GM10266 (cell line): ENCODE measurements around the gene SECISBP2L.
A peak's percentile ranks its signal among the peaks of the same experiment; 100 is the strongest.

Experiments
- DNase-seq: peaks from one replicate; pipeline ENCODE4 v3.0.0; 2012; ENCODE audit errors: extremely low spot score
- TF ChIP-seq, protein P1 (sequence below): IDR thresholded peaks from 2 replicates; pipeline ENCODE4 v1.5.1; 2012; ENCODE audit warnings: mild to moderate bottlenecking, low read depth; ENCODE audit not compliant: control insufficient read depth, insufficient read depth; ENCODE audit errors: missing control alignments

The SECISBP2L gene

GRCh38 chr15:49031804-49032203 is 14.4 kb downstream of the SECISBP2L start:
- TF ChIP-seq, protein P1, sequence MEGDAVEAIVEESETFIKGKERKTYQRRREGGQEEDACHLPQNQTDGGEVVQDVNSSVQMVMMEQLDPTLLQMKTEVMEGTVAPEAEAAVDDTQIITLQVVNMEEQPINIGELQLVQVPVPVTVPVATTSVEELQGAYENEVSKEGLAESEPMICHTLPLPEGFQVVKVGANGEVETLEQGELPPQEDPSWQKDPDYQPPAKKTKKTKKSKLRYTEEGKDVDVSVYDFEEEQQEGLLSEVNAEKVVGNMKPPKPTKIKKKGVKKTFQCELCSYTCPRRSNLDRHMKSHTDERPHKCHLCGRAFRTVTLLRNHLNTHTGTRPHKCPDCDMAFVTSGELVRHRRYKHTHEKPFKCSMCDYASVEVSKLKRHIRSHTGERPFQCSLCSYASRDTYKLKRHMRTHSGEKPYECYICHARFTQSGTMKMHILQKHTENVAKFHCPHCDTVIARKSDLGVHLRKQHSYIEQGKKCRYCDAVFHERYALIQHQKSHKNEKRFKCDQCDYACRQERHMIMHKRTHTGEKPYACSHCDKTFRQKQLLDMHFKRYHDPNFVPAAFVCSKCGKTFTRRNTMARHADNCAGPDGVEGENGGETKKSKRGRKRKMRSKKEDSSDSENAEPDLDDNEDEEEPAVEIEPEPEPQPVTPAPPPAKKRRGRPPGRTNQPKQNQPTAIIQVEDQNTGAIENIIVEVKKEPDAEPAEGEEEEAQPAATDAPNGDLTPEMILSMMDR: no peak
- DNase-seq: no peak

DNA sequence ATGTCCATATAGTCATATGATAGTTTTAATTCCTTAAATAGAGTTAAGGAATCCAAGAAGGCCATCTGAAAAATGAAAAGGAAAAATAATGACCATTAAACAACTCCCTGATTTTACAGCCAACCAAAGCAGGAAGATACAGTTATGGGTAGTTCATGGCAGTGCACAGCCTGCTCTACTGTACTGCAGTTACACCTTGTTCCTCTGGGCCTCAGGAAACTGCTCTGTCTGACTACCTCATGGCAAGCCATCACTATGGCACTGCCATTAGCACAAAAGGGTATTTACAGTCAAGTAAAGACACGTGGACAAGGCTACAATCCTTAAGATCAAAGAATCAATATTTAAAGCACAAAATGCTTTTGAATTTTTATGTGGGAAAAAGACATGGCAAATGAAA is 19.5 kb downstream of the SECISBP2L start:
- TF ChIP-seq, protein P1: no peak
- DNase-seq: no peak

DNA sequence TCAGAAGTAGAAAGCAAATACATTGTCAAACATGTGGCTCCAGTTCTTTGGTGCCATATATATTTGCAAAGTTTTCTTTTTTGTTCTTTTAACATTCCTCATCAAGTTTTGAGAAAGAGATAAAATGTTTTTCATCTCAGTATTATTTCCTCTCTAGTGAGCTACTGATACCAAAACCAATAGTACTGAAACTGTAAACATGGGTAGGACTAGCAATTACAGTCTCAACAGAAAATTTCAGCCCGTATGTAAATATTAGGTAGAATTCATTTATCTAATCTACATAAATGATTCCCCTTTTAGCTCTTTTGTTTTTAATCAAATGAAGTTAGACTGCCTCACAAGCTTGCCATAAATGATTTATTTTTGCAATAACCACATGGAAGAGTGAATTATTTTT is 21.4 kb downstream of the SECISBP2L start:
- DNase-seq: peak; percentile 9
- TF ChIP-seq, protein P1: no peak

- TF ChIP-seq, protein P1: no peak
- DNase-seq: peak; percentile 16
Measured at GRCh38 chr15:49023354-49023753, 22.9 kb downstream of the SECISBP2L start.

- DNase-seq: no peak
- TF ChIP-seq, protein P1: no peak
Measured at GRCh38 chr15:49015896-49016295, 30.4 kb downstream of the SECISBP2L start.

DNA sequence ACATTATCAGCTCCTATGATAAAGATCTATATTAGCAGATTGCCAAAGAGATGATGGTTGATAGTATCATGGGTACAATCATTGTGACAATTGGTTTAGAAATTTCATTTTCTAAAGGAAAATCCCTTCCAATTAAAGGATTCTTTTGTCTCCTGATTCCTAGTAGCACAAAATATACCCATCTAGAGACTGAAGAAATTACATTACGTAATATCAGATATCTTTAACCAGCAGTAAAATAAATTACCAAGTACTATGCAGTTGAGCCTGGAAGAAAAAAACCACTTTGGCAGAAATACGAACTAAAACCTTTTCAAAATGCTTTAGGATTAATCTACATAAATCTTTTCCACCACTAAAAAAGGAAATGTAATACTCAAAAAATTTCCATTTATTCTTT is 46.9 kb downstream of the SECISBP2L start:
- TF ChIP-seq, protein P1: no peak
- no peak for DNase-seq

DNA sequence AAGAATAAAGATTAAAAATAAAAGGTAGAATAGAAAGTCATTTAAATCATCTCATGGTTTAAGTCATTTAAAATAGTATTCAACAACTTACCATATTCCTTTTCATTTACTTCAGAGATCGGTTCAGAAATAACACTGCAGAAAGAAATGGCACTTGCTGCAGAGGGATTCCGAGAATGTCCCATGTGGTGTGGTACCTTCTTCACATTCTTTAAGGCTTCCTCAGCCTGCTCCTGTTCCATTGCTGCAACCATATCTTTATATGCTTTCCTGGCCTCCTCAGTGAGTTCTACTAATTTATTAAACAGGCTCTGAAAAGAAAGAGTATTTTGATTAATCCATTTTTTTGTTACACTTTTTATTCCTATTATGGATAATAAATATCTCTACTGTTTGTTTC is 50.0 kb downstream of the SECISBP2L start:
- DNase-seq: no peak
- TF ChIP-seq, protein P1: no peak
